CD4-positive, alpha-beta T cell (primary cell): ENCODE measurements around the gene CAV2. TPM values are rescaled to one million over a fixed set of nuclear protein-coding genes. Genes with fewer than 3 reads are reported as not detected.
A peak's percentile ranks its signal among the peaks of the same experiment; 100 is the strongest.

Experiments used
- ATAC-seq: fragments of 200-7000 bp; cut with Tn5 transposase; one replicate; pipeline ENCODE4 v1.10.0; 2022; ENCODE audit warnings: mild to moderate bottlenecking; ENCODE audit not compliant: poor library complexity
- CTCF ChIA-PET: fragments of 350-600 bp; sonication (Branson Sonifier 250); formaldehyde crosslinking; loops from one replicate; lab custom pipeline; 2021; ENCODE audit warnings: antibody characterized with exemption, inconsistent platforms; lab: Charles Lee
- POLR2A ChIA-PET: fragments of 350-600 bp; sonication (Branson Sonifier 250); formaldehyde crosslinking; loops from one replicate; lab custom pipeline; 2021; ENCODE audit warnings: antibody characterized with exemption, inconsistent platforms; lab: Charles Lee
- DNase-seq, 14 experiments: peaks; one replicate each; pipeline ENCODE4 v3.0.0-alpha.2; 2013 to 2020; ENCODE audit warnings: mixed read lengths in 2 of 14
- H3K27ac ChIP-seq, 2 donors: one replicate each; pipeline versions ENCODE4 v1.5.1 to v1.7.0; 2013; ENCODE audit warnings: low read length in 2 of 2, low read depth in 1 of 2, mild to moderate bottlenecking in 1 of 2
- H3K27me3 ChIP-seq, 2 experiments: 1 replicate in 1 of 2; 2 replicates in 1 of 2; pipeline versions ENCODE4 v1.6.1 to v1.7.0; 2013; ENCODE audit warnings: low read length in 2 of 2, control low read depth in 1 of 2, mild to moderate bottlenecking in 1 of 2, moderate library complexity in 1 of 2; ENCODE audit not compliant: insufficient read depth in 2 of 2, control insufficient read depth in 1 of 2
- H3K36me3 ChIP-seq: one replicate; pipeline ENCODE4 v1.6.1; 2013; ENCODE audit warnings: low read length, control low read depth; ENCODE audit not compliant: insufficient read depth
- H3K4me1 ChIP-seq: one replicate; pipeline ENCODE4 v1.6.1; 2013; ENCODE audit warnings: low read length, control low read depth; ENCODE audit not compliant: insufficient read depth
- H3K4me3 ChIP-seq: one replicate; pipeline ENCODE4 v1.5.1; 2013; ENCODE audit warnings: mild to moderate bottlenecking, low read length, moderate library complexity
- H3K9me3 ChIP-seq, 2 experiments: 1 replicate in 1 of 2; 2 replicates in 1 of 2; pipeline versions ENCODE4 v1.6.1 to v1.7.0; 2013; ENCODE audit warnings: low read length in 2 of 2, mild to moderate bottlenecking in 2 of 2, control low read depth in 1 of 2, moderate library complexity in 1 of 2; ENCODE audit not compliant: control insufficient read depth in 1 of 2, insufficient read depth in 1 of 2
- H3K27ac Mint-ChIP-seq: one replicate; pipeline ENCODE4 v1.8.0; 2020; ENCODE audit warnings: mixed read lengths
- H3K27me3 Mint-ChIP-seq: one replicate; pipeline ENCODE4 v1.8.0; 2021; ENCODE audit warnings: mixed read lengths
- H3K36me3 Mint-ChIP-seq: one replicate; pipeline ENCODE4 v1.8.0; 2021; ENCODE audit warnings: low read depth, mixed read lengths
- H3K4me1 Mint-ChIP-seq: one replicate; pipeline ENCODE4 v1.8.0; 2021; ENCODE audit warnings: low read depth, mixed read lengths
- H3K4me3 Mint-ChIP-seq: one replicate; pipeline ENCODE4 v1.8.0; 2020; ENCODE audit warnings: mild to moderate bottlenecking, mixed read lengths
- H3K9me3 Mint-ChIP-seq: one replicate; pipeline ENCODE4 v1.8.0; 2020; ENCODE audit warnings: mixed read lengths
- intact Hi-C, 2 experiments: fragments of 100-400 bp; cut with DNase I in 1 of 2; cut with micrococcal nuclease in 1 of 2; formaldehyde crosslinking; loops; one replicate each; pipeline versions ENCODE4 v1.15.1 to v1.9.0; 2023 to 2025; cut with DNase I, micrococcal nuclease
- total RNA-seq, 174 experiments: library from RNA in 2 of 174; stranded (reverse) in 2 of 174; gene quantifications; one replicate each; pipeline ENCODE4 v1.2.3 and lab custom pipeline; 2021 to 2026
- TF ChIP-seq, protein P1 (sequence below): fragments of 200-600 bp; IDR thresholded peaks from one replicate; pipeline ENCODE4 v1.8.0; 2022; ENCODE audit warnings: antibody characterized with exemption, mild to moderate bottlenecking

The CAV2 gene
- total RNA-seq, 2 experiments from 2014 or later: not detected

DNA sequence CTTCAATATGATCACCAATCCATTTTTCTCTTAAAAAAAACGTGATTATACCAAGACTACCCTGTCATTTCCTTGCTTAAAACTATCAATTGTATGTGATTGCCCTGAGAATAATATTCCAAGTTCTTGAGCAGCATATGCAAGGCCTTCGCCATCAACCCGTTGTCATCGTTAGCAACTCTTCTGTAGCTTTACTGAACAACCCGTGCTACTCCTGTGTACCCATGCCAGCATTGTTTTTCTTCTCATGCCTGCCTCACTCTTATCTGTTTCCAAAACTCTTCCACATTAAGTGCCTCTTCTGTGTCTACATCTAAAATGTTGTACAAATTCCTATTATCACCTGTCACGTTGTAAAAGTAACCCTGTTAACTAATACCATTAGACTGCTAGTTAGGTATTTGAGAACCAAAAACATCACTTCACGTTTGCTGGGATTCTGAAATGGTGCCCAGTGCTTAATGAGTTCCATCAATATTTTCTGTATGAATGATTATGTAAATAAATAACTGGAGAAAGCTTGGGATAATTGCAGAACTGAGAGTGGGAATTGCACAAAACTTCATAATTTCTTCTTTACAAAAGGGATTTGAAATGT lies 10.5 kb downstream of the CAV2 start:
- TF ChIP-seq, protein P1, sequence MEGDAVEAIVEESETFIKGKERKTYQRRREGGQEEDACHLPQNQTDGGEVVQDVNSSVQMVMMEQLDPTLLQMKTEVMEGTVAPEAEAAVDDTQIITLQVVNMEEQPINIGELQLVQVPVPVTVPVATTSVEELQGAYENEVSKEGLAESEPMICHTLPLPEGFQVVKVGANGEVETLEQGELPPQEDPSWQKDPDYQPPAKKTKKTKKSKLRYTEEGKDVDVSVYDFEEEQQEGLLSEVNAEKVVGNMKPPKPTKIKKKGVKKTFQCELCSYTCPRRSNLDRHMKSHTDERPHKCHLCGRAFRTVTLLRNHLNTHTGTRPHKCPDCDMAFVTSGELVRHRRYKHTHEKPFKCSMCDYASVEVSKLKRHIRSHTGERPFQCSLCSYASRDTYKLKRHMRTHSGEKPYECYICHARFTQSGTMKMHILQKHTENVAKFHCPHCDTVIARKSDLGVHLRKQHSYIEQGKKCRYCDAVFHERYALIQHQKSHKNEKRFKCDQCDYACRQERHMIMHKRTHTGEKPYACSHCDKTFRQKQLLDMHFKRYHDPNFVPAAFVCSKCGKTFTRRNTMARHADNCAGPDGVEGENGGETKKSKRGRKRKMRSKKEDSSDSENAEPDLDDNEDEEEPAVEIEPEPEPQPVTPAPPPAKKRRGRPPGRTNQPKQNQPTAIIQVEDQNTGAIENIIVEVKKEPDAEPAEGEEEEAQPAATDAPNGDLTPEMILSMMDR: no peak
- no peak overlapping the region for H3K4me3 Mint-ChIP-seq
- H3K27ac Mint-ChIP-seq: no peak overlapping the region
- peaks cover 49% of the 10 kb centered on the region for H3K27me3 Mint-ChIP-seq
- H3K9me3 Mint-ChIP-seq: no peaks in the 10 kb centered on the region
- POLR2A ChIA-PET: no interaction called here
- no peak for DNase-seq
- intact Hi-C loops: no loop called here
- Histone ChIP-seq H3K9me3 (no peaks in the 10 kb centered on the region), H3K27me3 (peaks cover 0 to 4% of the 10 kb centered on the region in 2 experiments), H3K27ac (no peak overlapping the region), H3K36me3 (no peaks in the 10 kb centered on the region), H3K4me1 (peaks cover 4% of the 10 kb centered on the region), H3K4me3 (no peak overlapping the region)
- CTCF ChIA-PET: no interaction called here
- H3K36me3 Mint-ChIP-seq: no peaks in the 10 kb centered on the region
- no peak for ATAC-seq
- peaks cover 16% of the 10 kb centered on the region for H3K4me1 Mint-ChIP-seq

DNA sequence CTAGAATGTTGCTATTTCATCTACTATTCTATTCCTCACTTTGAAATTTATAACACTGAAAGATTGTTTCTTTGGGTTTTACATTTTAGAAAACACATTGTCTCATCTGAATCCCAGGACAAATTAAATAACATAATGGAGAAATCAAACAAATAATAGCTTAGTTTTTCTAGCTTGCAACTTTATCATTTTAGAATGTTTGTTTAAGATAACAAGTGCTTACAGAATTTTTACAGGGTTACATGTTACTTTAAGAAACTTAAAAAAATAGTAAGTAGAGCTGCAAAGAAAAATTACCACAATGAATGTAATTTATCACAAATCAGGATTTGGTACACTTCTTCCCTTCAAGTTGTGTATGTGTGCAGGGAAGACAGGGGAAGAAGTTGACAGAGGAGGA lies 11.3 kb downstream of the CAV2 start:
- H3K27ac ChIP-seq: no peak overlapping the region
- TF ChIP-seq, protein P1: no peak
- no peaks in the 10 kb centered on the region for H3K36me3 ChIP-seq
- H3K27ac Mint-ChIP-seq: no peak overlapping the region
- intact Hi-C loops: no loop called here
- H3K4me3 Mint-ChIP-seq: no peak overlapping the region
- DNase-seq (no peak), ATAC-seq (no peak)
- H3K36me3 Mint-ChIP-seq: no peaks in the 10 kb centered on the region
- no peaks in the 10 kb centered on the region for H3K9me3 Mint-ChIP-seq
- CTCF ChIA-PET: no interaction called here
- peaks cover 16% of the 10 kb centered on the region for H3K4me1 Mint-ChIP-seq
- H3K27me3 ChIP-seq: peaks cover 0 to 4% of the 10 kb centered on the region in 2 experiments
- H3K4me3 ChIP-seq: no peak overlapping the region
- peaks cover 49% of the 10 kb centered on the region for H3K27me3 Mint-ChIP-seq
- POLR2A ChIA-PET: no interaction called here
- H3K4me1 ChIP-seq: peaks cover 4% of the 10 kb centered on the region
- no peaks in the 10 kb centered on the region for H3K9me3 ChIP-seq

DNA sequence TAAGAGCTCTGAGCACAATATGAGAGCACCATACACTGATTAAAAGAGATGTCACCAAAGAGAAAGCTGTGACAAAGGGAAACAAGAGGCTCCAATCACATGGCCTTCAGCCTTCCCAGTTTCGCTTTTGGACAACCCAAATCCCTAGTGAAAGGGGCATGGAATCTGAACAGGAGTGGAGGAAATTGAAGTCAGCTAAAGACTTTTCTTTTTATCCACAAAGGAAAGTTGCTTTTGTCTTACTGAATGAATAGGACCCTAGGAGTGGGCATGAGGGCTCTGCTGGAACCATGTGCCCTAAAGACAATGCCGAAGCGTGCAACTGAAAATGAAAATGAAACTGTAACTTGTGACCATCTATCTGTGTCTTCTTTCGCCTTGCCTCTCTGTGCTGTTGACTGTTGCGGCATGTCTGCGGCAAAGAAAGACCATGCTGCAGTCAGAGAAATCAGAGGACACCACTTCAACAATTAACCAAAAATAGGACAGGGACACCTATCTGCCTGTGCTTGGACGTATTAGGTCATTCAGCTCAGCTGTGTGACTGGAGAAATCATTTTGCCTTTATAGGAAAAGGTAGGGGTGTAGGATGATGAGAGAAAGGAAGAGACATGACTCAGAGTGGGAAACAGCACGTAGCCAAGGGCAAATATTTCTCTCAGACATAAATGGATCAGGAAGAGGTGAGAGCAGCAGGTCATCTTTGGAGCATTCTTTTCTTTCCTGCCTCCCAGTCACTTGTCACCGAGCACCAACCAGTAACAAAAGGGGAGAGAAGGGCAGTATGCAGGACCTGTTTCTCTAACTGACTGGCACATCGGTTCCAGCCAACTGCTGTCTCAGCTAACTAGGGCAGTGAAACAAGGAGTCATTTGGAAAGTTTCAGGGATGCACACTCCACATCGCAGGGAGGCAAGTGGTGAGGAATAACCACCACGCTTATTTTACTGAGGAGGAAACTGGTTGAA lies 12.3 kb downstream of the CAV2 start:
- Histone ChIP-seq H3K27ac (peak overlapping the region in 1 of 2 donors; percentile 5), H3K36me3 (no peaks in the 10 kb centered on the region), H3K4me1 (peaks cover 4% of the 10 kb centered on the region), H3K9me3 (no peaks in the 10 kb centered on the region), H3K27me3 (peaks cover 0 to 4% of the 10 kb centered on the region in 2 experiments), H3K4me3 (peak overlapping the region; percentile 59)
- Mint-ChIP-seq H3K27ac (peak overlapping the region; percentile 39), H3K27me3 (peaks cover 48% of the 10 kb centered on the region), H3K36me3 (no peaks in the 10 kb centered on the region), H3K4me3 (peak overlapping the region; percentile 84), H3K4me1 (peaks cover 16% of the 10 kb centered on the region), H3K9me3 (no peaks in the 10 kb centered on the region)
- TF ChIP-seq, protein P1: no peak
- DNase-seq: peak in 4 of 14 experiments; percentile 13 to 72 (median 56)
- ATAC-seq: peak; percentile 51
- CTCF ChIA-PET: no interaction called here
- intact Hi-C loops: no loop called here
- POLR2A ChIA-PET: interaction anchor here (0.8 kb wide), 1 partner anchor 14 kb away, joined by 3 read pairs; no protein-coding TSS in a partner anchor
